GM21390 (cell line): ENCODE results near the gene TNRC6A.
"Not testable (repeated sequence)": the region's sequence is repeated elsewhere in the genome, so short reads cannot be mapped to it uniquely, and the experiment has no call there.

ENCODE experiments used
- ATAC-seq: cut with Tn5 transposase; IDR thresholded peaks from one replicate; pipeline ENCODE4 v1.9.1; 2021; ENCODE audit not compliant: unreplicated experiment

Gene TNRC6A

GRCh38 chr16:24810951-24811843, 81.7 kb downstream of the TNRC6A start:
- ATAC-seq = no peak

- ATAC-seq = not testable (repeated sequence)
These were observed 83.4 kb downstream of the TNRC6A start for GRCh38 chr16:24812813-24813212.

GRCh38 chr16:24815021-24815420, 85.6 kb downstream of the TNRC6A start:
- ATAC-seq = no peak

GRCh38 chr16:24816688-24817087, 87.2 kb downstream of the TNRC6A start:
- ATAC-seq = no peak

- ATAC-seq = no peak
These were observed 90.1 kb downstream of the TNRC6A start for GRCh38 chr16:24819462-24820040.

- ATAC-seq = no peak
These were observed 91.1 kb downstream of the TNRC6A start for GRCh38 chr16:24820522-24820921.

- no peak for ATAC-seq
These were observed 91.7 kb downstream of the TNRC6A start for GRCh38 chr16:24821129-24821528.

GRCh38 chr16:24822542-24822941, 93.1 kb downstream of the TNRC6A start:
- ATAC-seq = no peak

- ATAC-seq = no peak
These were observed 93.5 kb downstream of the TNRC6A start for GRCh38 chr16:24822974-24823373.

- no peak for ATAC-seq
These were observed 96.2 kb downstream of the TNRC6A start for GRCh38 chr16:24825696-24826095.

GRCh38 chr16:24826096-24826690, 96.7 kb downstream of the TNRC6A start:
- ATAC-seq = no peak

GRCh38 chr16:24826817-24827566, 97.5 kb downstream of the TNRC6A start:
- no peak for ATAC-seq

GRCh38 chr16:24829153-24829552, 99.7 kb downstream of the TNRC6A start:
- no peak for ATAC-seq

- no peak for ATAC-seq
These were observed 103.9 kb downstream of the TNRC6A start for GRCh38 chr16:24833352-24833751.

- no peak for ATAC-seq
These were observed 105.2 kb downstream of the TNRC6A start for GRCh38 chr16:24834459-24835335.

- ATAC-seq = no peak
These were observed 107.4 kb downstream of the TNRC6A start for GRCh38 chr16:24836836-24837235.

GRCh38 chr16:24837969-24838368, 108.5 kb downstream of the TNRC6A start:
- no peak for ATAC-seq

- ATAC-seq = no peak
These were observed 109.3 kb downstream of the TNRC6A start for GRCh38 chr16:24838554-24839266.

- ATAC-seq = no peak
These were observed 110.0 kb downstream of the TNRC6A start for GRCh38 chr16:24839347-24839972.
